B cell (primary cell): ENCODE results near the gene CNOT1. TPM values are rescaled to one million over a fixed set of nuclear protein-coding genes. Genes with fewer than 3 reads are reported as not detected.

Experiments used
- ATAC-seq: fragments of 200-7000 bp; cut with Tn5 transposase; one replicate; pipeline ENCODE4 v1.10.0; 2021; ENCODE audit warnings: low read depth, mild to moderate bottlenecking, moderate number of reproducible peaks, moderate library complexity
- CTCF ChIA-PET: fragments of 350-600 bp; sonication (Branson Sonifier 250); formaldehyde crosslinking; loops from one replicate; lab custom pipeline; 2021; ENCODE audit warnings: antibody characterized with exemption, inconsistent platforms; lab: Charles Lee
- POLR2A ChIA-PET: fragments of 350-600 bp; sonication (Branson Sonifier 250); formaldehyde crosslinking; loops from one replicate; lab custom pipeline; 2021; ENCODE audit warnings: antibody characterized with exemption; lab: Charles Lee
- DNase-seq: peaks from one replicate; pipeline ENCODE4 v3.0.0; 2013
- H2AFZ ChIP-seq: 2 replicates; pipeline ENCODE4 v1.6.1; 2012; ENCODE audit warnings: mild to moderate bottlenecking, low read depth, low read length; ENCODE audit not compliant: insufficient read depth, poor library complexity, severe bottlenecking
- H3K27ac ChIP-seq, 2 donors: 1 replicate in 1 of 2; 2 replicates in 1 of 2; pipeline ENCODE4 v1.5.1; 2012 to 2013; ENCODE audit warnings: low read length in 2 of 2, mild to moderate bottlenecking in 2 of 2, moderate library complexity in 1 of 2
- H3K27me3 ChIP-seq, 4 experiments: fragments of 200-600 bp in 1 of 4; sonication (generic) in 1 of 4; replicated peaks in 1 of 4; 1 replicate in 2 of 4; 2 replicates in 2 of 4; pipeline versions ENCODE4 v1.6.1 to v1.7.0; 2013 to 2016; ENCODE audit warnings: low read length in 3 of 4, mild to moderate bottlenecking in 2 of 4, mixed read lengths in 1 of 4, moderate library complexity in 1 of 4; ENCODE audit not compliant: insufficient read depth in 4 of 4, control insufficient read depth in 3 of 4; ENCODE audit errors: control extremely low read depth in 1 of 4
- H3K36me3 ChIP-seq, 2 experiments: replicated peaks in 1 of 2; 1 replicate in 1 of 2; 2 replicates in 1 of 2; pipeline versions ENCODE4 v1.6.1 to v1.7.1; 2013; ENCODE audit warnings: low read length in 1 of 2; ENCODE audit not compliant: insufficient read depth in 2 of 2, control insufficient read depth in 1 of 2; ENCODE audit errors: control extremely low read depth in 1 of 2, extremely low read depth in 1 of 2
- H3K4me1 ChIP-seq, 2 donors: fragments of 200-600 bp in 1 of 2; sonication (generic) in 1 of 2; 1 replicate in 1 of 2; 2 replicates in 1 of 2; pipeline versions ENCODE4 v1.5.1 to v1.6.1; 2013 to 2017; ENCODE audit warnings: low read length in 2 of 2; ENCODE audit not compliant: control insufficient read depth in 2 of 2, insufficient read depth in 2 of 2
- H3K4me2 ChIP-seq: replicated peaks from 2 replicates; pipeline ENCODE3; 2012; ENCODE audit warnings: mild to moderate bottlenecking, low read depth, low read length; ENCODE audit not compliant: poor library complexity, severe bottlenecking
- H3K4me3 ChIP-seq, 5 experiments: fragments of 200-600 bp in 1 of 5; sonication (generic) in 1 of 5; 1 replicate in 3 of 5; 2 replicates in 2 of 5; pipeline versions ENCODE4 v1.5.1 to v1.7.0; 2011 to 2016; ENCODE audit warnings: low read length in 4 of 5, mild to moderate bottlenecking in 4 of 5, low read depth in 2 of 5, control low read depth in 1 of 5, moderate library complexity in 1 of 5; ENCODE audit not compliant: insufficient read depth in 1 of 5; ENCODE audit errors: control extremely low read depth in 1 of 5, extremely low read depth in 1 of 5
- H3K79me2 ChIP-seq: fragments of 200-600 bp; sonication (generic); one replicate; pipeline ENCODE4 v1.6.0; 2016; ENCODE audit warnings: low read length; ENCODE audit not compliant: control insufficient read depth, insufficient read depth
- H3K9ac ChIP-seq: fragments of 200-600 bp; sonication (generic); 2 replicates; pipeline ENCODE4 v1.6.1; 2017; ENCODE audit warnings: mild to moderate bottlenecking, low read length, moderate library complexity
- H3K9me3 ChIP-seq, 3 donors: one replicate each; pipeline versions ENCODE4 v1.6.1 to v1.7.1; 2013; ENCODE audit warnings: low read length in 2 of 3; ENCODE audit not compliant: control insufficient read depth in 2 of 3, insufficient read depth in 1 of 3; ENCODE audit errors: control extremely low read depth in 1 of 3
- H4K20me1 ChIP-seq: 2 replicates; pipeline ENCODE4 v1.6.0; 2012; ENCODE audit warnings: mild to moderate bottlenecking, low read length; ENCODE audit not compliant: insufficient read depth, control insufficient read depth, poor library complexity, severe bottlenecking
- H3K27ac Mint-ChIP-seq: one replicate; pipeline ENCODE4 v1.8.0; 2021; ENCODE audit warnings: mixed read lengths
- H3K27me3 Mint-ChIP-seq: one replicate; pipeline ENCODE4 v1.8.0; 2021; ENCODE audit warnings: mixed read lengths
- H3K4me1 Mint-ChIP-seq: one replicate; pipeline ENCODE4 v1.8.0; 2021; ENCODE audit warnings: mixed read lengths
- H3K4me3 Mint-ChIP-seq: one replicate; pipeline ENCODE4 v1.8.0; 2021; ENCODE audit warnings: mixed read lengths
- H3K9me3 Mint-ChIP-seq: one replicate; pipeline ENCODE4 v1.8.0; 2022; ENCODE audit warnings: mixed read lengths; ENCODE audit not compliant: insufficient read depth
- EZH2 ChIP-seq: IDR thresholded peaks from 2 replicates; pipeline ENCODE4 v1.6.1; 2012; ENCODE audit warnings: borderline replicate concordance, low read depth, mild to moderate bottlenecking, moderate library complexity, low read length; ENCODE audit not compliant: insufficient read depth, poor library complexity, severe bottlenecking
- WGBS: methylation state at CpG from one replicate; pipeline ENCODE4 v1.1.5; 2013; ENCODE audit warnings: missing lambda C conversion rate; ENCODE audit not compliant: insufficient coverage; 5-methylcytosine and 5-hydroxymethylcytosine counted together
- intact Hi-C: fragments of 100-400 bp; cut with micrococcal nuclease; formaldehyde crosslinking; loops from one replicate; pipeline ENCODE4 v1.10.0; 2022
- polyA plus RNA-seq: library from polyadenylated mRNA; depleted of rRNA; stranded (reverse); fragments of >200 nt; gene quantifications from 2 replicates; pipeline ENCODE4 v1.2.3, GENCODE V29; 2012
- total RNA-seq, 2 donors: library from RNA; stranded (reverse); fragments of 120-200 nt in 1 of 2; gene quantifications; 1 replicate in 1 of 2; 2 replicates in 1 of 2; pipeline versions ENCODE4 v1.2.3 to v1.2.4, GENCODE V29; 2013 to 2022
- TF ChIP-seq, protein P1 (sequence below): fragments of 200-600 bp; IDR thresholded peaks from one replicate; pipeline ENCODE4 v1.8.0; 2022; ENCODE audit warnings: antibody characterized with exemption, mild to moderate bottlenecking

The CNOT1 gene
- total and polyA plus RNA-seq, 2 donors (not counting 1 experiment from before 2014, with no cell fraction given), result 211 to 268 TPM

DNA sequence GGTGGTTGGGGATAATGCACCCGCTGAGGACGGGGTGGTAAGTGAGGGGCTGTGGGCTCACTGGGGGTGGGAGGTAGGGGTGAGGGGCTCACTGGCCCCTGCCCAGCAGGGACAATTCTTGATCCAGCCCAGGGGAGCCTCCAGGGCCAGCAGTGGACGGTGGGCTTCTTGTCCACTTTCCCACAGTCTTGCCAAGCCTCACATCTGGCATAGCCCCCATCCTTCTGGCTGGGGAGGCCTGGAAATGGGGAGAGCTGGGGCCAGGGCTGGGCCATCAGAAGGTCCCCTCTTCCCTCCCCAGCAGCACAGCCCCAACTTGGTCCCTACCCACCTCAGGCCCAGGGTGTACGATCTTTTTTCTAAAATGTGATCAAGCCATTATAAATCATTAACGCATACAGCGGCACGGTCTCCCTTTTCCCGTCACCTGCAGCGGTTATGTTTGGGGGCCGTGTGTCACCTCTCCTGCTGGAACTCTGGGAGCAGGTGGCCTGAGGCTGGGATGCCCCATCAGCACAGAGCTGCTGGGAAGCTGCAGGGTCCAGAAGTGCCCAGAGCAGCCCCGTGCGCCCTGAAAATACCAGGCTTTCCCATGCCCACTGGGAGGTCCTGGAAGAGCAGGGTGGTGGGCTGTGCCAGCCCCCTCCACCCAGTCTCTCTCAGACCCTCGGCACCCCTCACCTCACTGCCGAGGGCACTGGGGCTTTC, 121.5 kb downstream of the CNOT1 start:
- Mint-ChIP-seq H3K9me3 (no peaks in the 10 kb centered on the region), H3K27me3 (peaks cover 3% of the 10 kb centered on the region), H3K4me1 (peaks cover 1% of the 10 kb centered on the region), H3K4me3 (no peak overlapping the region), H3K27ac (no peak overlapping the region)
- Histone ChIP-seq H3K27ac (no peak overlapping the region), H3K4me3 (no peak overlapping the region), H4K20me1 (no peaks in the 10 kb centered on the region), H3K9ac (no peak overlapping the region), H3K4me2 (no peak overlapping the region), H3K9me3 (no peaks in the 10 kb centered on the region), H2AFZ (no peak overlapping the region), H3K27me3 (peaks cover 0 to 15% (median under 1%) of the 10 kb centered on the region in 4 experiments), H3K36me3 (no peaks in the 10 kb centered on the region), H3K79me2 (no peaks in the 10 kb centered on the region), H3K4me1 (no peaks in the 10 kb centered on the region)
- ChIA-PET POLR2A (no interaction called here), CTCF (interaction anchor here (2.4 kb wide), 1 partner anchor 248 kb away, joined by 7 read pairs; no protein-coding TSS in a partner anchor)
- intact Hi-C loops, result no loop called here
- WGBS, result 94% methylated on average over 12 of the region's 14 CpGs
- DNase-seq (no peak), ATAC-seq (no peak)
- TF ChIP-seq, protein P1, sequence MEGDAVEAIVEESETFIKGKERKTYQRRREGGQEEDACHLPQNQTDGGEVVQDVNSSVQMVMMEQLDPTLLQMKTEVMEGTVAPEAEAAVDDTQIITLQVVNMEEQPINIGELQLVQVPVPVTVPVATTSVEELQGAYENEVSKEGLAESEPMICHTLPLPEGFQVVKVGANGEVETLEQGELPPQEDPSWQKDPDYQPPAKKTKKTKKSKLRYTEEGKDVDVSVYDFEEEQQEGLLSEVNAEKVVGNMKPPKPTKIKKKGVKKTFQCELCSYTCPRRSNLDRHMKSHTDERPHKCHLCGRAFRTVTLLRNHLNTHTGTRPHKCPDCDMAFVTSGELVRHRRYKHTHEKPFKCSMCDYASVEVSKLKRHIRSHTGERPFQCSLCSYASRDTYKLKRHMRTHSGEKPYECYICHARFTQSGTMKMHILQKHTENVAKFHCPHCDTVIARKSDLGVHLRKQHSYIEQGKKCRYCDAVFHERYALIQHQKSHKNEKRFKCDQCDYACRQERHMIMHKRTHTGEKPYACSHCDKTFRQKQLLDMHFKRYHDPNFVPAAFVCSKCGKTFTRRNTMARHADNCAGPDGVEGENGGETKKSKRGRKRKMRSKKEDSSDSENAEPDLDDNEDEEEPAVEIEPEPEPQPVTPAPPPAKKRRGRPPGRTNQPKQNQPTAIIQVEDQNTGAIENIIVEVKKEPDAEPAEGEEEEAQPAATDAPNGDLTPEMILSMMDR, result no peak
- no peak for TF ChIP-seq EZH2

DNA sequence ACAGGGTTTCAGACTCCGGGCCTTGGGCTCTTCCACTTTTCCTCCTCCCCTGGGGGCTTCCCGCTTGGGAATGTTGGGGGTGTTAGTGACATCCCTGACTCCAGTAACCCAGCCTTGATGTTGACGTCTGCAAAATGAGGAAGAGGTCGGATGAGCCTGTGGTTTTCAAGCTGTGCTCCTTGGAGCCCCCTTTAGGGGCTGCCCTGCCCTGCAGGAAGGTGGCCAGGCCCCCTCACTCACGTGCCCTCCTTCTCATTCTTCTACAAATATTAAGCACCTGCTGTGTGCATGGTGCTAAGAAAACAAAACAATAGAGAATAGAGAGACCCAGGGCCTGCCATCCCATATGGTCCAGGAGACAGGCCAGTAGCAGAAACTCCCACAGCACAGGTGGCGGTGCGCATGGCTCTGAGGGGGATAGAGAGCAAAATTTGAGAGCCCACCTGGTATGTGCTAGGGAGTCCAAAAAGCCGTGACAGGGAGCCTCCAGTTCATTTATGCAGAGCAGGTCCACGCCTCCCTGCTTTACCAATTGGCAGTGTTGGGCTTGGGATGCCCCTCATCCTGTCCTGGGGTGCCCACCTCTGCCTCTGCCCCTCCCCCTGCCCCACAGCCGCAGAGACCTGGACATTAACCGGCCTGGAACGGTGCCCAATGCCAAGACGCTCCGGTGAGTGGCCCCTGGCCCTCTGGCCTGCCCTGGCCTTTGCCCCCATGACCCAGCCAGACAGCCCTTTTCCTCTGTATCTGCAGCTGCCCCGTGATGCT, 122.2 kb downstream of the CNOT1 start:
- 72% methylated on average over 12 of the region's 15 CpGs for WGBS
- no peaks in the 10 kb centered on the region for H3K4me1 ChIP-seq
- POLR2A ChIA-PET, result no interaction called here

More for the DNA sequence above, 122.2 kb downstream of the CNOT1 start:
- Histone ChIP-seq H4K20me1 (no peaks in the 10 kb centered on the region), H3K27ac (no peak overlapping the region), H3K9me3 (no peaks in the 10 kb centered on the region), H3K36me3 (no peaks in the 10 kb centered on the region), H3K79me2 (no peaks in the 10 kb centered on the region), H3K27me3 (peaks cover 0 to 22% (median 4%) of the 10 kb centered on the region in 4 experiments), H3K9ac (no peak overlapping the region), H3K4me2 (no peak overlapping the region), H3K4me3 (no peak overlapping the region), H2AFZ (no peak overlapping the region)
- CTCF ChIA-PET, result interaction anchor here (2.4 kb wide), 1 partner anchor 249 kb away, joined by 7 read pairs; no protein-coding TSS in a partner anchor
- intact Hi-C loops, result no loop called here
- no peaks in the 10 kb centered on the region for H3K9me3 Mint-ChIP-seq
- peaks cover 10% of the 10 kb centered on the region for H3K27me3 Mint-ChIP-seq
- no peak for ATAC-seq
- no peak for DNase-seq
- TF ChIP-seq, protein P1, result peak; percentile 11
- no peak for TF ChIP-seq EZH2
- H3K4me3 Mint-ChIP-seq, result no peak overlapping the region
- peaks cover 1% of the 10 kb centered on the region for H3K4me1 Mint-ChIP-seq
- no peak overlapping the region for H3K27ac Mint-ChIP-seq
